ENCODE data around the gene AKAP13.

DNA sequence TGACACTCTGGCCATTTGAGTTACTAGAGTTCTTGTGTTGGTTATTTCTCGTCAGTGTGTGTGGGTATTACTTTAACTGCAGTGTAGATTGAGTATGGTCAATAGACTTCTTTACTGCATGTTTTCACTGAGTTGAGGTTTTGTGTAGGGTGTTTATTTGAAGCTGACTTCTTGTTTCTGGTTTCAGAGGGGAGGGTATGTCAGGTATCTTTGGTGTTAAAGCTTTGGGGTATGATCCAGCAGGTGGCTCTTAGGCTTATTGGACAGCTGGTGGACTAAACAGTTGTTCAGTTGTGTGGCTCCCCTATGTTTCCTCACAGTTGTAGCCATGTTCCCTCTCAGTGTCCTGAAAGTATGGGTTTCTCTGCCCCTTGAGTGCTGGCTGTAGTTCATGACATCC, 72.0 kb downstream of the AKAP13 start:
- TF ChIP-seq, protein P1, sequence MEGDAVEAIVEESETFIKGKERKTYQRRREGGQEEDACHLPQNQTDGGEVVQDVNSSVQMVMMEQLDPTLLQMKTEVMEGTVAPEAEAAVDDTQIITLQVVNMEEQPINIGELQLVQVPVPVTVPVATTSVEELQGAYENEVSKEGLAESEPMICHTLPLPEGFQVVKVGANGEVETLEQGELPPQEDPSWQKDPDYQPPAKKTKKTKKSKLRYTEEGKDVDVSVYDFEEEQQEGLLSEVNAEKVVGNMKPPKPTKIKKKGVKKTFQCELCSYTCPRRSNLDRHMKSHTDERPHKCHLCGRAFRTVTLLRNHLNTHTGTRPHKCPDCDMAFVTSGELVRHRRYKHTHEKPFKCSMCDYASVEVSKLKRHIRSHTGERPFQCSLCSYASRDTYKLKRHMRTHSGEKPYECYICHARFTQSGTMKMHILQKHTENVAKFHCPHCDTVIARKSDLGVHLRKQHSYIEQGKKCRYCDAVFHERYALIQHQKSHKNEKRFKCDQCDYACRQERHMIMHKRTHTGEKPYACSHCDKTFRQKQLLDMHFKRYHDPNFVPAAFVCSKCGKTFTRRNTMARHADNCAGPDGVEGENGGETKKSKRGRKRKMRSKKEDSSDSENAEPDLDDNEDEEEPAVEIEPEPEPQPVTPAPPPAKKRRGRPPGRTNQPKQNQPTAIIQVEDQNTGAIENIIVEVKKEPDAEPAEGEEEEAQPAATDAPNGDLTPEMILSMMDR (IDR thresholded peaks at IDR 0.05), result no peak
- TF ChIP-seq POLR2A (IDR thresholded peaks at IDR 0.05), result no peak

Data from uterus (tissue), 2 donors.